A549 treated with DMSO at 1 μM for 4 hours (cell line): ENCODE measurements around the gene LRTM2. TPM values are rescaled to one million over a fixed set of nuclear protein-coding genes. Genes with fewer than 3 reads are reported as not detected.

Experiments
- total RNA-seq: library from RNA; stranded (reverse); fragments of 200-300 nt; extraction: Qiagen RNA extraction; gene quantifications from 5 replicates; pipeline ENCODE4 v1.2.3, GENCODE V29; 2022; ENCODE audit warnings: low read depth

The LRTM2 gene
- 0.08 to 0.18 TPM in 2 of 5 replicates, not detected in the others for total RNA-seq

GRCh38 chr12:1820191-1820895, at the start of gene LRTM2:
Gene LRTM2, plus strand, starts transcription at chr12:1820565. Its CDS starts 7,584 bp downstream, at chr12:1828149.

Other genes with a start within 250 kb of the LRTM2 start
- gene FBXL14, start 226.0 kb upstream of the LRTM2 start, total RNA-seq, result 9.2 to 12.9 TPM (median 12.4 TPM) in 5 replicates
- gene WNT5B, start 191.3 kb upstream of the LRTM2 start, total RNA-seq, result 1.7 to 2.7 TPM (median 2.0 TPM) in 5 replicates
- 54.0 to 60.1 TPM (median 56.6 TPM) in 5 replicates for gene ADIPOR2, start 129.5 kb upstream of the LRTM2 start, total RNA-seq
- gene CACNA2D4, start 98.1 kb downstream of the LRTM2 start, total RNA-seq, result not detected in 5 replicates
- gene DCP1B, start 183.9 kb downstream of the LRTM2 start, total RNA-seq, result 7.1 to 7.9 TPM (median 7.8 TPM) in 5 replicates
- gene CACNA1C, start 232.4 kb downstream of the LRTM2 start, total RNA-seq, result 0.02 to 0.06 TPM in 2 of 5 replicates, not detected in the others